Stimulated activated CD8-positive, alpha-beta memory T cell treated with anti-CD3 and anti-CD28 coated beads, Interleukin-15, amount 100 ng/mL, for 4 hours (primary cell): Measurements from ENCODE around the gene SLC43A3.

Source experiments
- DNase-seq, 2 donors: peaks; one replicate each; pipeline ENCODE4 v3.0.0-alpha.2; 2020; ENCODE audit warnings: low read depth in 2 of 2

The SLC43A3 gene

DNA sequence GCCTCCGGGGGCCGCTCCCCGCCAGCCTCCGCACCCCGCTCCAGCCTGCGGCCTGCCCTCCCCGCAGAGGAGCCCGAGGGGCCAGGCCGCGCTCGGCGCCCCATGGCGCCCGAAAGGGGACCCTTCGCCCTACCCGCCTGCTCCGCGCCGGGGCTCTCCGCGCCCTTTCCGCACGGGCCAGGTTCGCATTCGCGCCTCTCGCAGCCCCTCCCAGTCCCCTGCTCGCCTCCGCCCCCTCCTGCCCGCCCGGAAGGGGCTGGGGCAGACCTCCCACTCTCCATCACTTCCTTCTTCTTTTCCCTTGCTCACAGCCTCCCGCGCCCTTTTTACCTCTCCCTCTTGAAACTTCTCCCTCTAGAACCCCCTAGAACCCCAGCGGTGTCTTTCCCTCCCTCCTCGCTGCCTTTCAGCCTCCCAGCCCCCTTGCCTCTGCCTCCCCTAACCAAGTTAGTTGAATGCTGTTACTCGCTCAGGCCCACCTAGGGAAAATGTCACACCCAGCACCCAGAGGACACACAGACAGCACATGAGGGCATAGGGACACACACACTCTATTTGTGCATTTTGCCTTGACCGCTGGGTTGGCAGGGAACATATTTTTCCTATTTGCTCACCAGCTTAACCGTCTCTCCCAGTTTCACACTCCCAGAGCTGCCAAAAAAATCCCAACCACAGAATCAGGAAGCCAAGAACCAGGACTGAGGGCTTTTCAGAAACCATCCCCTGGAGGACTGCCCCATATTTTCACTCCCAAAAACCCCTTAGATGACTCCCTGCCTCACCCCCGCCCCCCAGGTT is at the start of gene SLC43A3:
Gene SLC43A3, minus strand, starts transcription at position 193 of the 798 bp plus-strand sequence. CDS start 949 bp downstream, outside the sequence.
- DNase-seq: peak; percentile 66 to 71

DNA sequence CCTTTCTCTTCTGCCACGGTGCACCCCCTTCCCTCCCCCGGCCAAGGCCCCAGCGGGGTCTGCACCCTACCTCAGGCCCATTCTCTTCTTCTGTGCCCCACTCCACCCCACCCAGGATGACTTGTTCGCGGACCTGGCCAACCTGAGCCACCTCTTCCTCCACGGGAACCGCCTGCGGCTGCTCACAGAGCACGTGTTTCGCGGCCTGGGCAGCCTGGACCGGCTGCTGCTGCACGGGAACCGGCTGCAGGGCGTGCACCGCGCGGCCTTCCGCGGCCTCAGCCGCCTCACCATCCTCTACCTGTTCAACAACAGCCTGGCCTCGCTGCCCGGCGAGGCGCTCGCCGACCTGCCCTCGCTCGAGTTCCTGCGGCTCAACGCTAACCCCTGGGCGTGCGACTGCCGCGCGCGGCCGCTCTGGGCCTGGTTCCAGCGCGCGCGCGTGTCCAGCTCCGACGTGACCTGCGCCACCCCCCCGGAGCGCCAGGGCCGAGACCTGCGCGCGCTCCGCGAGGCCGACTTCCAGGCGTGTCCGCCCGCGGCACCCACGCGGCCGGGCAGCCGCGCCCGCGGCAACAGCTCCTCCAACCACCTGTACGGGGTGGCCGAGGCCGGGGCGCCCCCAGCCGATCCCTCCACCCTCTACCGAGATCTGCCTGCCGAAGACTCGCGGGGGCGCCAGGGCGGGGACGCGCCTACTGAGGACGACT is 49.3 kb upstream of the SLC43A3 start:
- no peak for DNase-seq

DNA sequence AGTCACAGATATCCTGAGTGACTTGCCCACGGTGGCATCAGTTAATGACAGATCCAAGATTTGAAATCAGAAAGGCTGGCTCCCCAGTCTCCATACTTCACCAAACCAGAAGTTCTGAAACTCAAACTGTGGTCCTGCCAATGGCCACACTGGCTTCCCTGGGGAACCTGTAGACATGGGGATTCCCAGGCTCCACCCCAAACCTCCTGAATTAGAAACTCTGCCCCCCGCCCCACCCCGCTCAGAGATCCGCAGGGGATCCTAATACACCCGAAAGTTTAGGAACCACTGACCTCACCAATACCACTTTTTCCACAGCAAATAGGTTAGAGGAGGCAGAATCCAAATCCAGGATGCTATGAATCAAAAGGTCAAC is 48.7 kb upstream of the SLC43A3 start:
- DNase-seq: no peak

DNA sequence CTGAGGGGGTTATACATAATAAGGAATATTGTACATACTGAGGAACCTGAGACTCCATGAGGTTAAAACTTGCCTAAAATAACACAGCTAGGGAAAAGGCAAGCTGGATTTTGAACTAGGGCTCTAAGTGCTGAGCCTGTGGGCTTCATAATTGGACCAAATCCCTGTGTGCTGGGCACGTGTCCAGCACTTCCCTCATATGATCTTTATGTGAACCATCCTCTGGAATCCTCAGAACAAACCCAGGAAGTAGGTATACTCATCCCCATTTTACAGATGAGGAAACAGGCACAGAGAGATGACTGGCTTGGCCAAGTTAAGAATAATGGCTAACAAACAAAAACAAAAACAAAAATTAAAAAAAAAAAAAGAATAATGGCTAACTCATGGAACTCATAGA is 48.3 kb upstream of the SLC43A3 start:
- no peak for DNase-seq

DNA sequence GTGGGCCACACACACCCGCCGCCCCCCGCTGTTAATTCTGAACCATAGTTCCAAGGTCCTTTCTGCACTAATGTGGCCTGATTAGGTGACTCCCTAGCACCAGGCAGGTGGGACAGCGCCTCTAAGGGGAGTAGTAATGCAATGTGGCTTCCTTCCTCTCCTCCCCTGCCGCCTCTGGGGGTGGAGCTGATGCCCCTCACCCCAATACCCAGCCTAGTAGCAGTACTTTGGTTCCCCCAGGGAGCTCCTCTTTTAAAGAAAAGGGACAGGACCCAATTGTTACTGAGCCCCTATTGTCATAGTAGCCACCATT is 47.8 kb upstream of the SLC43A3 start:
- DNase-seq: no peak

DNA sequence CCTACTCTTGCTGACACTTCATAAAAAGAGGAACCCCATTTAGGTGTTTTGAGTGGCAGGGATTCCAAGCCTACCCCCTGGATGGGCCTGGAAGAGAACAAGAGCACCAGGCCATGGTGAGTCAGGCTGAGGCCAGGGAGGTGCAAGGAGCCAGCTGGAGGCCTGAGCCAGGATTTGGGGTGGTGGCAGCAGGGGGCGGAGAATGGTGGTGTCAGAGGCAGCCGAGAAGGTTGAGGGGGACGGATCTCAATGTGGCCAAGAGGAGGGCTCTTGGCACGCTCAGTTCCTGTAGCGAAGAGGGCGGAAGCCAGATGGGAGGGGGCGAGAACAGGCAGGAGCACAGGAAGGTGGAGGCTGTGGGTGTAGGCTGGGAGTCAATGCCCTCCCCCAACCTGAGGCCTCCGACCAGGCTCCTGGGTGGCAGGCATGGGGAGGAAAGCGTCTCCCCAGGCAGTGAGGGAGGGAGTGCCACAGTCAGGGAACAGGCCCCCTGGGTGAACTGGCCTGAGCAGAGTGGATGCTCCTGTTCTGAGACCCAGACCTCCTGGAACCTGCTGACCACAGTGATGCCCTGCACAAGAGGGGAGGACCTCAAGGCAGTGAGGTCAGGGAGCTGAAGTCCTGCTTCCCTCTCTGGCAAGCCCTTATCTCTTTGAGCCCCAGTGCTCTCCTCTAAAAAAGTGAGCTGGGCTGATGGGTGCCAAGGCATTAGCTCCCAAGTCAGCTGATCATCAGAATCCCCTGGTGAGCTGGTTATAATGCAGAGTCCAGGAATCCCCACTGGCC is 47.3 kb upstream of the SLC43A3 start:
- no peak for DNase-seq

DNA sequence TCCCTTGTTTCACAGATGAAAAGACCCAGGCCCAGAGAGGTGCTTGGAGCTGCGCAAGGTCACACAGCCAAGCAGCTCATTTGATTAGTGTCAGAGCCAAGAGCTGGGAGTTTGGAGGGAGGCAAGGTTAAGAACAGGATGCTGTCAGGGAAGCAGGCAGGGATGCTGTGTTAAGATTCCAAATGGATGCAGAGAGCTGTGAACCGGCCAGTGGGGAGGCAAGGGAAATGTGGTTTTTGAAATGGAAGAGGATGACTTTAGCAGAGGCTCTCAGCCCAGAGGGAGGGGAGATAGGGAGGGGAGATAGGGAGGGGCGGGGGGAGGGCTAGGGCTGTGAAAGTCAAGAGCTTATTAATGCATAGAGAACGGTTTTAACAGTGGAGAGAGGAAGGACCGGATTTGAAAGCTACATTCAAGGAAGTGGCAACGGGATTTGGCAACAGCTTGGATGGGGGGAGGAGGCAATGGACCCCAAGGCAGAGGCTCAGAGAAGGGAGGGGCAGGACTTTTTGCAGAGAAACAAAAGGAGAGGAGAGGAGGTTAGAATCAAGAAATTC is 46.4 kb upstream of the SLC43A3 start:
- no peak for DNase-seq

DNA sequence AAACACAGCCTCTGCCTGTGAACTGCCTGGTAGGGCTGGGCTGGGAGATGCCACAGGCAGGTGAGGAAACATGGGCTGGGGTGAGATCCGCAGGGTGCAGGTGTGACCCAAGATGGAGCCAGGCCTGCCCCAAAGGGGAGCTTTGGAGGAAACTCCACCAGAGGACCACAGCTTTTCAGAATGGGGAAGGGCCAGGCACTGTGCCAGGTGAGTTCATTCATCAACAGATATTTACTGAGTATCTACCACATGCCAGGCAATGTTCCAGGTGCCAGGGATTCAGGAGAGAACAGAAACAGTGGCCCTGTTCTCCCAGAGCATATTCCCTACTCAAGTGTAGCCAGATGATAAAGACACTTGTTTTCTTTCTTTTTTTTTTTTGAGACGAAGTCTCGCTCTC is 44.6 kb upstream of the SLC43A3 start:
- no peak for DNase-seq

DNA sequence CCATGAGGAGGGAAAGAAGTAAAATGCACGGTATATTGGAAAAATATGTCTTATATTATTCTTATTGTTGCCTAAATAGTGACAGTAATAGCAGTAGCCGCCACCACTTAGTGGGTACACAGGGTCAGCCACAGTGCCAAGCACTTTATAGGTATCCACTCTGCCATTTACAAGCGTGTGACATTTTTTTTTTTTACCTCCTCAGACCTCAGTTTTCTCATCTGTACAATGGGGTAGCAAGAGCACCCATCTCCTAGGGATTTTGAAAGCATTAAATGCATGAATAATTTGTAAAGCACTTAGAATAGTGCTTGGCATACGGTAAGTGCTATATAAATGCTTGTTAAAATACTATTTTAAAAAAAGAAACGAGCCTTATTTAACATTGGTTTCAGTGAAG is 42.3 kb upstream of the SLC43A3 start:
- DNase-seq: no peak

DNA sequence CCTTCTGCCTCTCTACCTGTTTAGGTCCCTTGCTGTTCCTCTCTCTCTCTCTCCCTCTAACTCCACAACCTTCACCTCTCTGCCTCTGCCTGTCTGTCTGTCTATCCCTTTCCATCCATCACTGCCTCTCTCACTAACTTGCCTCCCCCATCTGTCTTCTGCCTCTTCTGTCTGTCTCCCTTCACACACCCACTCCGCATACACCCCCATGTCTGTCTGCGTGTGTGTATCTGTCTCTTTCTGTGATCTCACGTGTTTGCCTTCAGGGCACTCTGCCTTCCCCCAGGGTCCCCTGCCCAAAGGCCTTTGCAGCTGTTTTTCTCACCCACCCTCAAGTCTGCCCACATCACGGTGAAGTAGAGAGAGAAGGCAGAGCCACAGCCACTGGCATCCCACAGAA is 41.4 kb upstream of the SLC43A3 start:
- no peak for DNase-seq

DNA sequence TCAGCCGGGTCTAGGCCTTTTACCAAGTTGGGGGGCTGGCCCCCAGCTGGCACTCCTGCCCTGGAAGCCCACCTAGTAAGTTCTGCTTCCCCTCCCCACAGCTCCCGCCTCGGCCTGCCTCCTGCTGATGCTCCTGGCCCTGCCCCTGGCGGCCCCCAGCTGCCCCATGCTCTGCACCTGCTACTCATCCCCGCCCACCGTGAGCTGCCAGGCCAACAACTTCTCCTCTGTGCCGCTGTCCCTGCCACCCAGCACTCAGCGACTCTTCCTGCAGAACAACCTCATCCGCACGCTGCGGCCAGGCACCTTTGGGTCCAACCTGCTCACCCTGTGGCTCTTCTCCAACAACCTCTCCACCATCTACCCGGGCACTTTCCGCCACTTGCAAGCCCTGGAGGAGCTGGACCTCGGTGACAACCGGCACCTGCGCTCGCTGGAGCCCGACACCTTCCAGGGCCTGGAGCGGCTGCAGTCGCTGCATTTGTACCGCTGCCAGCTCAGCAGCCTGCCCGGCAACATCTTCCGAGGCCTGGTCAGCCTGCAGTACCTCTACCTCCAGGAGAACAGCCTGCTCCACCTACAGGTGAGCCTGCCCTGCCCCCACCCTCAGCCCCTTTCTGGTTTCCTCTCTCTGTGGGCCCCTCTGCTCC is 40.7 kb upstream of the SLC43A3 start:
- DNase-seq: no peak

DNA sequence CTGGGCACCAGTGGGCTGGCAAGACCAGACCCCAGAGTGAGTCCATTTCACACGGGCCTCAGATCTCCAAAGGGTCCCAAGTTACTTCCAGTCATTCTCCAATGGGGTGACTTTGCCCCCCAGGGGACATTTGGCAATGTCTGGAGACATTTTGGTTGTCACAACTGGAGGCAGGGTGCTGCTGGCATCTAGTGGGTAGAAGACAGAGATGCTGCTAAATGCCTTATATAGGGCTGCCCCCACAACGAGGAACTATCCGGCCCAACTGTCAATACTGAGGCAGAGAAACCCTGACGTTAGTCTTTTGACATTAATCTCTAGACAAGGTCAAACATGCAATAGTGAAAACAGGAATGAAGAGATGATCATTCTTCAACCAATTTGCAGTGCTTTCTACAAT is 39.8 kb upstream of the SLC43A3 start:
- DNase-seq: no peak

DNA sequence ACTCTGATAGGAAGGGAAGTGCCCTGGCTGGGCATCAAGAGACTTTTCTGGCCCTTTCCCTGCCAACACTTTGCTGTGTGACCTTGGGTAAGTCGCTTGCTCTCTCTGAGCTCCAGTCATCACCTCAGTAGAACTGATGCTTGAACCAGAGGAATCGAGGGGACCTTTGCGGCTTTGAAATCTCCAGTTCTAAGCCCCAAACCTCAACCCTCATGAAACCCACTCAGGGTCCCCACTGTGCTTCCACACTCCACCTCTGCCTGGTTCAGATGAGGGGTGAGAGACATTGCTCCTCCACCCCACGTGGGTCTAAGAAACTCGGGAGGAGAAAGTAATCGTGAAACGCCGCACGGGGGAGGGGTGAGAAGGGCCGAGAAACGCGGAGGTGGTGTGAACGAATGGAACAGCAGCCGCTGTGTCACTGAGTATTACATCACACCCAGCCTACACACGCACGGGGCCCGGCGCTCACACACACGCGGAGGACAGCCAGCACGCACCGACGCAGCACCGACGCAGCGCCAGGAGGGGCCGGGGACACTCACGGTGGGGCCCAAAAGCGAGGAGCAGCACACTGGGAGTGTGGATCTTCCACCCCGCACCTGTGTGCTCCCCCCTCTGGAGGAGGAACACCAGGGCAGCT is 37.7 kb upstream of the SLC43A3 start:
- DNase-seq: no peak

DNA sequence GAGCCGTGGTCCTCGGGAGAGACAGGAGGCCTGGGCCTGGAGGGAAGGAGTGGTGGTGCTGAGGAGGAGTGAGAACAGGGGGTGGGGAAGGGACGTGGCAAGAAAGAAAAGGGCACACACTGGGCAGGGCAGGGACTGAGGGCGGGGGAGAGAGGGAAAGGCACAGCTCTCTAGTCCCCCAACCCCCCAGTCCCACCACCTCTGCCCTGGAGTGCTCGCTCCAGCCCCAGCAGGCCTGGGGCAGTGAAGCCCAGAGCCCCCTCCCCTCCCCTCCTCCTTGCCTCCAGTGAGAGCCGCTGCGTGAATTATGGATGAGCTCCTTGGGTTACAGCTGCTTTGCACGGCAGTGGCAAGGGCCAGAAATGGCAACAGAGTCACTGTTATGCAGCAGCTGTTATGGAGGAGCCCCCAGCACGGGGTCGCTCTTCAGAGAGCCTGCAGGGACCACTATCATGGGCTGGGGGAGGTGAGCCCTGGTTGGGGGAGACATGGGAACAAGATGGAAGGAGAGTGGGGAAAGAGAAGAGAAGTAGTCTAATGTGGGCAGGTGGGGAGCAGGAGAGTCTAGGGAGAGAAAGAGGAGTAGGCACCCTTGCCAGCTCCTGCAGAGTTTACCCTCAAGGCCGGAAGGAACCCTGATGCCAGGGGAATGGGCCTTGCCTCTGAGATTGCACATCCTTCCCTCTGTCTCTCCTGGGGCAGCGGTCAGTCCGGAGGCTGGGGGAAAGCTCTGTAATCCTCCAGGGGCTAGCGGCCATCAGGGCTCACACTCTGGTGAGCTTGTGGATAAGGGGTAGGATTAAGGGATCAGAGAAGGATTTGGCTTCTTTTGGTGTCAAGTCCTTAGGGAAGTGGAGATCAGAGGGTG is 37.0 kb upstream of the SLC43A3 start:
- no peak for DNase-seq

DNA sequence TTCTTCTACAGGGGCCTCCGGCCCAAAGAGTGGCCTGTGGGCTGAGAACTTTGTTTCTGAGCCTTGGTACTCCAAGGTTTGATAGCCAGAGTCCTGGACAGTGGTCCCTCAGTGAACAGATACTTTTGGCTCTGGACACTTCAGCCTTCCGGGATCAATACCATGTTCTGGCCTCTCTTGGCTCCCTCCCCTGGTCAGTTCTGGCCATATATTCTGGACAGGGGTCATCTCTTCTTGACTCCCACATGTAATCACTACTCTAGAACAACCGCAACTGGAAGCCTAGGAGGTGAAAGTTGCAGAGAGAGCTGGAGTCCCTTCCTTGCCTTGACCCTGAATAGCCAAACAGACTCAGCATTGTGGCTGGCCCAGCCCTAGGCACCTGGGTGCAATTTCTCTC is 35.7 kb upstream of the SLC43A3 start:
- DNase-seq: no peak

DNA sequence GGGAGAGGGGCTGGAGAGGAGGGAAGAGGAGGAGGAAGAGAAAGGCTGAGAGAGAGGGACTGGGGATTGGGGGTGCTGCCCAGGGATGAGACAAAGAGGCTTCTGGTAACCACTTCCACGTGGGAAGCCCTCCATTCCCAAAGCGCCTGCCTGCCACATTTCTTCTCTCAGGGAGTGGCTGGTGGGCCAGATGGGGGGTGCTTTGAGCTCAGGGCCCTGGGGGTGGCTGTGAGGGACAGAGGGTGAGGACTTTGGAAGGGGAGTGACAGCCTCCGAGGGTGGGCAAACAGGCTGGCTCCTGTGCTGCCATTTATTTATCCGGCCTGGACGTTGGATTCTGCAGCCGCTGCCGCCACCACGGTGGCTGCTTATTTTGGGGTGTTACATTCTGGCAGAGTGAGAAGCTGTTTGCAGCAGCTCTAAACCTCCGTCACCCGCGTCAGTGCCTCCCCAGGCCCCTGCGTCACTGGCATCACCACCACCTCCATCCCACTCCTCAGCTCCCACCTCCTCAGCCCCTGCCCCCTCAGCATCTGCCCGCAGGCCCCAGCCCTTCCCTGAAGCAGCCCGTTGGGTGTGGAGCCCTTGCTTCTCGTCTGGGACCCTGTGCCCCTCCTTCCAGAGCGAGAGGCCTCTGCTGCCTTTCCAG is 35.0 kb upstream of the SLC43A3 start:
- no peak for DNase-seq

DNA sequence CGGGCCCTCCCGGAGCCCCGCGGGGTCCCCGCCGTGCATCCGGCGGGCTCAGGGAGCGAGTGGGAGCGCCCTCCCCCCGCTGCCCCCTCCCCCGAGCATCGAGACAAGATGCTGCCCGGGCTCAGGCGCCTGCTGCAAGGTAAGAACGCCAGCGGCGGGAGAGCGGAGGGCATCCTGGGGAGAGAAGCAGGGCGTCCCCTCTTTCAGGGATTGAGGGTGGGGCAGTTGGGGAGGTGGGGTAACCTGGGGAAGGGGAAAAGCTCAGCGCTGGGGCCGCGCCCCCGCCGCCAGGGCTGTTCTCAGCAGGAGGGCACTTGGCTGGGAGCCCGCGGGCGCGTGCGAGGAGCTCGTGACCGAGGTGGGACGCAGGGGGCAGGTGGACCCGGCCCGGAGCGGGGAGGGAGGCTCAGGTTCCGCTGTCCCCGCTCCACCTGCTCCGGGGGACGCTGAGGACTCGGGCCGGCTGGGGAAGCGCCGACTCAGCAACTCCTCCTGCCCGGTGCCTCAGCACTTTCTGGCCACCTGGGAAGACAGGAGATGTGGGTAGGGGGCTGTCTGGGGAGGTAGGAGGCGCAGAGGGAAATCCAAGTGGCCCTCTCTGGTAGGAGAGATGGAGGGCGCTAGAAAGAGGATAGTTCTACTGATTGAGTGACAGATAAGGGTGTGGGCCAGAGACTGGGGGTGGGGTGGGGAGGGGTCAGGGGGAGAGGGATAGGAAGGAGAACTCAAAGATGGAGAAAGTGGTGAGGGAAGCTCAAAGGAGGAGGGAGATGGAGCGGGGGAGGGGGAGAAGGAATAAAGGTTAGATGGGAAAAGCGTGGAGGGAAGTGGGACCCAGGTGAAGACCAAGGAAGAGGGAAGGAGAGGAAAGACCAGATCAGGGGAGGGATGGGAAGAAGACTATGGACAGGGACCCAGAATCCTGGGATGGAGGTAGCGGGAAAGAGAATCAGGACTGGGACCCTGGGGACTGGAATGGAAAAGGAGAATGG is 34.1 kb upstream of the SLC43A3 start:
- no peak for DNase-seq

DNA sequence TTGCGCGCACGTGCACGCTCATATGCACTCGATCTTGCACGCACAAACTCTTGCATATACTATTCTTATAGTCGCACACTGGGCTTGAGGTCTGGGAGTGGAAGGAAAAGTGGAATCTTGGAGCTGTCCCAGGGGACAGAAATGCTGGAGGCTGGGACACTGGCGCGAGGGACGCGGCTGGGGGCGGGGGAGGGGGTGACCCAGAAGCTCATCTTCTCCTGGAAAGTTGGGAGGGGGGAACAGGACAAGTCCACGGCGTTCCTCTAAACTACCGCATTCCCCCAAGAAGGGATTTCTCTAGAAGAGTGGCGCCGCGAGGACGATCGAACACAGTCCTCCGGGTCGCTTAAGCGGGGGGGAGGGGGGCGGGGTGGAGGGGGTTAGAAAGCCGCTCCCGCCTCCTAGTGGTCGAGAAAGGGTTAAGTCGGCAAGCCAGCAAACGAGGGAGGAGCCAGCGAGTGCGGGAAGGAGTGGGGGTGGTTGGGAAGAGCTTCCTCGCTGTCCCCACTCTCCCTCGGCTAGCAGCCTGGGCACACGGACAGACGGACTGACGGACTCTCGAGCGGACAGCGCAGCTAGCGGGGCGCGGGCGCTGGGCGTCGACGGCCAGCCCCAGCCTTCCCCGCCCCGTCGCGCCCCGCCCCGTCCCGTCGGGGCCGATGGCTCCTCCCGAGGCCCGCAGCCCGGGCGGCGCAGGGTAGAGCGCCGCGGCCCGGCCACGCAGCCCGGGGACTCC is 33.3 kb upstream of the SLC43A3 start, which contains the start of gene RTN4RL2:
Gene RTN4RL2, plus strand, starts transcription at position 507 of the 736 bp plus-strand sequence. CDS start 338 bp downstream, outside the sequence.
- no peak for DNase-seq
